Measurements from ENCODE around the gene SPDYA.
A peak's percentile ranks its signal among the peaks of the same experiment; 100 is the strongest.
"Not testable (repeated sequence)": the region's sequence is repeated elsewhere in the genome, so short reads cannot be mapped to it uniquely, and the experiment has no call there.

The SPDYA gene

GRCh38 chr2:28810384-28811285 lies at the start of gene SPDYA:
Gene SPDYA, plus strand, starts transcription at chr2:28810834. Its CDS starts 5,181 bp downstream, at chr2:28816015.
- DNase-seq (ENCODE audit: low read depth), result peak; percentile 62

GRCh38 chr2:28761420-28761819 lies 49.2 kb upstream of the SPDYA start:
- DNase-seq (ENCODE audit: low read depth), result no peak

- DNase-seq (ENCODE audit: low read depth), result no peak
These were observed 45.5 kb upstream of the SPDYA start for GRCh38 chr2:28764909-28765711.

GRCh38 chr2:28766070-28766469 lies 44.6 kb upstream of the SPDYA start:
- no peak for DNase-seq (ENCODE audit: low read depth)

- DNase-seq (ENCODE audit: low read depth), result no peak
These were observed 43.3 kb upstream of the SPDYA start for GRCh38 chr2:28767337-28767736.

GRCh38 chr2:28768422-28768821 lies 42.2 kb upstream of the SPDYA start:
- no peak for DNase-seq (ENCODE audit: low read depth)

GRCh38 chr2:28768952-28769351 lies 41.7 kb upstream of the SPDYA start:
- DNase-seq (ENCODE audit: low read depth), result no peak

GRCh38 chr2:28772351-28772750 lies 38.3 kb upstream of the SPDYA start:
- no peak for DNase-seq (ENCODE audit: low read depth)

GRCh38 chr2:28776471-28776870 lies 34.2 kb upstream of the SPDYA start:
- DNase-seq (ENCODE audit: low read depth), result no peak

- no peak for DNase-seq (ENCODE audit: low read depth)
These were observed 32.2 kb upstream of the SPDYA start for GRCh38 chr2:28778392-28778791.

GRCh38 chr2:28779001-28779400 lies 31.6 kb upstream of the SPDYA start:
- DNase-seq (ENCODE audit: low read depth), result no peak

GRCh38 chr2:28780496-28780895 lies 30.1 kb upstream of the SPDYA start:
- DNase-seq (ENCODE audit: low read depth), result no peak

GRCh38 chr2:28782423-28782822 lies 28.2 kb upstream of the SPDYA start:
- DNase-seq (ENCODE audit: low read depth), result no peak

- not testable (repeated sequence) for DNase-seq (ENCODE audit: low read depth)
These were observed 26.1 kb upstream of the SPDYA start for GRCh38 chr2:28784570-28784969.

- no peak for DNase-seq (ENCODE audit: low read depth)
These were observed 14.0 kb upstream of the SPDYA start for GRCh38 chr2:28796620-28797019.

GRCh38 chr2:28801726-28802125 lies 8.9 kb upstream of the SPDYA start:
- DNase-seq (ENCODE audit: low read depth), result no peak

- DNase-seq (ENCODE audit: low read depth), result no peak
These were observed 7.6 kb upstream of the SPDYA start for GRCh38 chr2:28802975-28803429.

GRCh38 chr2:28809927-28810326 lies 707 bp upstream of the SPDYA start:
- no peak for DNase-seq (ENCODE audit: low read depth)

GRCh38 chr2:28818053-28818452 lies 7.4 kb downstream of the SPDYA start:
- DNase-seq (ENCODE audit: low read depth), result no peak

GRCh38 chr2:28821295-28821958 lies 10.8 kb downstream of the SPDYA start:
- no peak for DNase-seq (ENCODE audit: low read depth)

- DNase-seq (ENCODE audit: low read depth), result no peak
These were observed 11.4 kb downstream of the SPDYA start for GRCh38 chr2:28822036-28822435.

- no peak for DNase-seq (ENCODE audit: low read depth)
These were observed 13.6 kb downstream of the SPDYA start for GRCh38 chr2:28824207-28824606.

All from stimulated activated CD8-positive, alpha-beta memory T cell treated with anti-CD3 and anti-CD28 coated beads, Interleukin-7, amount 100 ng/mL, for 24 hours (primary cell).